Activated CD8-positive, alpha-beta memory T cell treated with anti-CD3 and anti-CD28 coated beads for 1 hour (primary cell): ENCODE data around the gene HTR2C.
"Not testable (repeated sequence)": the region's sequence is repeated elsewhere in the genome, so short reads cannot be mapped to it uniquely, and the experiment has no call there.

Experiments
- DNase-seq, 2 donors: peaks; one replicate each; pipeline ENCODE4 v3.0.0-alpha.2; 2020; ENCODE audit warnings: low read depth in 1 of 2; ENCODE audit errors: extremely low read depth in 1 of 2

The HTR2C gene

GRCh38 chrX:114710571-114710970 lies 126.7 kb downstream of the HTR2C start:
- no peak for DNase-seq

- no peak for DNase-seq
Measured at GRCh38 chrX:114712466-114712865, 128.6 kb downstream of the HTR2C start.

GRCh38 chrX:114715096-114715495 lies 131.2 kb downstream of the HTR2C start:
- DNase-seq = no peak

- DNase-seq = no peak
Measured at GRCh38 chrX:114717921-114718320, 134.0 kb downstream of the HTR2C start.

GRCh38 chrX:114766541-114766940 lies 182.7 kb downstream of the HTR2C start:
- DNase-seq = no peak

GRCh38 chrX:114774691-114775090 lies 190.8 kb downstream of the HTR2C start:
- no peak for DNase-seq

GRCh38 chrX:114782925-114783324 lies 199.0 kb downstream of the HTR2C start:
- no peak for DNase-seq

GRCh38 chrX:114787061-114787460 lies 203.2 kb downstream of the HTR2C start:
- no peak for DNase-seq

- no peak for DNase-seq
Measured at GRCh38 chrX:114797494-114797893, 213.6 kb downstream of the HTR2C start.

- DNase-seq = no peak
Measured at GRCh38 chrX:114798907-114799306, 215.0 kb downstream of the HTR2C start.

- no peak for DNase-seq
Measured at GRCh38 chrX:114800719-114801118, 216.8 kb downstream of the HTR2C start.

GRCh38 chrX:114819509-114819908 lies 235.6 kb downstream of the HTR2C start:
- no peak for DNase-seq

GRCh38 chrX:114841051-114841450 lies 257.2 kb downstream of the HTR2C start:
- no peak for DNase-seq

- no peak for DNase-seq
Measured at GRCh38 chrX:114842181-114842580, 258.3 kb downstream of the HTR2C start.

GRCh38 chrX:114889481-114889880 lies 305.6 kb downstream of the HTR2C start:
- no peak for DNase-seq

- DNase-seq = no peak
Measured at GRCh38 chrX:114903618-114904017, 319.7 kb downstream of the HTR2C start.

GRCh38 chrX:114905251-114905650 lies 321.4 kb downstream of the HTR2C start:
- no peak for DNase-seq

- DNase-seq = no peak
Measured at GRCh38 chrX:114906984-114907510, 323.2 kb downstream of the HTR2C start.

GRCh38 chrX:114924423-114924822 lies 340.5 kb downstream of the HTR2C start:
- DNase-seq = no peak

GRCh38 chrX:114924856-114925255 lies 341.0 kb downstream of the HTR2C start:
- DNase-seq = no peak

- DNase-seq = no peak
Measured at GRCh38 chrX:114930227-114930626, 346.3 kb downstream of the HTR2C start.

GRCh38 chrX:114932550-114932949 lies 348.7 kb downstream of the HTR2C start:
- DNase-seq = no peak

GRCh38 chrX:114933291-114933690 lies 349.4 kb downstream of the HTR2C start:
- not testable (repeated sequence) for DNase-seq
